Osteoblast (primary cell): ENCODE results near the gene CBX4. TPM values are rescaled to one million over a fixed set of nuclear protein-coding genes. Genes with fewer than 3 reads are reported as not detected.

Experiments
- DNase-seq: peaks from one replicate; pipeline ENCODE4 v3.0.0; 2011; ENCODE audit warnings: low spot score, mixed read lengths; ENCODE audit not compliant: insufficient read length; ENCODE audit errors: missing footprints
- H2AFZ ChIP-seq: 2 replicates; pipeline ENCODE4 v1.6.0; 2011; ENCODE audit warnings: mild to moderate bottlenecking, low read length
- H3K27ac ChIP-seq: 2 replicates; pipeline ENCODE4 v1.5.1; 2011; ENCODE audit warnings: mild to moderate bottlenecking, low read depth, low read length, moderate library complexity
- H3K27me3 ChIP-seq: 2 replicates; pipeline ENCODE4 v1.6.0; 2012; ENCODE audit warnings: mild to moderate bottlenecking, control low read depth, inconsistent platforms, low read length, moderate library complexity; ENCODE audit not compliant: insufficient read depth
- H3K36me3 ChIP-seq: 2 replicates; pipeline ENCODE4 v1.5.1; 2011; ENCODE audit warnings: mild to moderate bottlenecking, low read length, control low read depth, moderate library complexity; ENCODE audit not compliant: insufficient read depth
- H3K4me1 ChIP-seq: 2 replicates; pipeline ENCODE4 v1.5.1; 2011; ENCODE audit warnings: mild to moderate bottlenecking, low read length, control low read depth, moderate library complexity; ENCODE audit not compliant: insufficient read depth
- H3K4me2 ChIP-seq: 2 replicates; pipeline ENCODE4 v1.6.0; 2011; ENCODE audit warnings: mild to moderate bottlenecking, low read length; ENCODE audit not compliant: insufficient read depth
- H3K4me3 ChIP-seq: fragments of 200-600 bp; sonication (generic); 3 replicates; pipeline ENCODE4 v1.5.1; 2012; ENCODE audit warnings: mild to moderate bottlenecking, low read length, inconsistent platforms; ENCODE audit not compliant: insufficient read depth
- H3K79me2 ChIP-seq: 2 replicates; pipeline ENCODE4 v1.6.0; 2012; ENCODE audit warnings: mild to moderate bottlenecking, low read length, control low read depth, inconsistent platforms; ENCODE audit not compliant: insufficient read depth
- H3K9me3 ChIP-seq: 2 replicates; pipeline ENCODE4 v1.5.1; 2011; ENCODE audit warnings: low read depth, low read length, control low read depth
- H4K20me1 ChIP-seq: 2 replicates; pipeline ENCODE4 v1.6.0; 2012; ENCODE audit warnings: mild to moderate bottlenecking, low read length, control low read depth; ENCODE audit not compliant: insufficient read depth
- CTCF ChIP-seq: IDR thresholded peaks from 2 replicates; pipeline ENCODE4 v1.5.1; 2011; ENCODE audit warnings: mild to moderate bottlenecking, low read depth, low read length, moderate library complexity; ENCODE audit errors: extremely low read depth
- total RNA-seq: library from RNA; depleted of rRNA; stranded (reverse); fragments of >200 nt; gene quantifications from 2 replicates; pipeline ENCODE4 v1.2.3, GENCODE V29; 2012

The CBX4 gene
- total RNA-seq: 17.1 and 22.1 TPM in 2 replicates

GRCh38 chr17:79839356-79840268, at the start of gene CBX4:
Gene CBX4 (minus strand): TSS chr17:79839440. CDS start chr17:79839251, 189 bp downstream.
- Histone ChIP-seq H3K27ac (peak within 1 kb of the TSS; percentile 68), H3K4me1 (peaks cover 21% of the 10 kb centered on the region)

GRCh38 chr17:79888009-79888540, 48.8 kb upstream of the CBX4 start:
- Histone ChIP-seq H3K4me2 (no peak overlapping the region), H3K36me3 (no peaks in the 10 kb centered on the region), H3K9me3 (no peaks in the 10 kb centered on the region), H2AFZ (no peak overlapping the region), H3K27ac (no peak overlapping the region), H4K20me1 (no peaks in the 10 kb centered on the region), H3K4me1 (no peaks in the 10 kb centered on the region), H3K27me3 (peaks cover 10% of the 10 kb centered on the region), H3K4me3 (no peak overlapping the region), H3K79me2 (no peaks in the 10 kb centered on the region)
- no peak for TF ChIP-seq CTCF
- DNase-seq: no peak

More at GRCh38 chr17:79839356-79840268, at the start of gene CBX4:
- H4K20me1 ChIP-seq: peaks cover 29% of the 10 kb centered on the region
- peak within 1 kb of the TSS; percentile 80 for H2AFZ ChIP-seq
- H3K79me2 ChIP-seq: peaks cover 26% of the 10 kb centered on the region
- peak within 1 kb of the TSS; percentile 90 for H3K4me3 ChIP-seq
- H3K36me3 ChIP-seq: peaks cover 9% of the 10 kb centered on the region
- TF ChIP-seq CTCF: peak; percentile 41
- peak within 1 kb of the TSS; percentile 88 for H3K4me2 ChIP-seq
- no peaks in the 10 kb centered on the region for H3K9me3 ChIP-seq
- H3K27me3 ChIP-seq: peaks cover 40% of the 10 kb centered on the region
- DNase-seq: peak; percentile 100

GRCh38 chr17:79887451-79887991, 48.3 kb upstream of the CBX4 start:
- no peak overlapping the region for H2AFZ ChIP-seq
- peaks cover 10% of the 10 kb centered on the region for H3K27me3 ChIP-seq
- no peaks in the 10 kb centered on the region for H3K9me3 ChIP-seq
- no peak for TF ChIP-seq CTCF
- no peak overlapping the region for H3K4me2 ChIP-seq
- H3K27ac ChIP-seq: no peak overlapping the region
- no peaks in the 10 kb centered on the region for H3K79me2 ChIP-seq
- no peaks in the 10 kb centered on the region for H3K4me1 ChIP-seq
- no peak overlapping the region for H3K4me3 ChIP-seq
- no peaks in the 10 kb centered on the region for H4K20me1 ChIP-seq
- no peaks in the 10 kb centered on the region for H3K36me3 ChIP-seq
- no peak for DNase-seq

- H3K27ac ChIP-seq: no peak overlapping the region
- no peaks in the 10 kb centered on the region for H3K9me3 ChIP-seq
- H3K27me3 ChIP-seq: peaks cover 6% of the 10 kb centered on the region
- DNase-seq: no peak
- H3K4me1 ChIP-seq: no peaks in the 10 kb centered on the region
- H3K79me2 ChIP-seq: no peaks in the 10 kb centered on the region
- H2AFZ ChIP-seq: no peak overlapping the region
- TF ChIP-seq CTCF: no peak
- no peaks in the 10 kb centered on the region for H3K36me3 ChIP-seq
- no peaks in the 10 kb centered on the region for H4K20me1 ChIP-seq
- no peak overlapping the region for H3K4me3 ChIP-seq
- no peak overlapping the region for H3K4me2 ChIP-seq
These were observed 44.0 kb upstream of the CBX4 start for GRCh38 chr17:79883202-79883601.
